H1 (cell line): ENCODE measurements around the gene DKC1. TPM values are rescaled to one million over a fixed set of nuclear protein-coding genes. Genes with fewer than 3 reads are reported as not detected.

Source experiments
- CTCF ChIA-PET: fragments of 300-600 bp; sonication (Branson Sonifier 250); formaldehyde crosslinking; loops from one replicate; lab custom pipeline; 2021; ENCODE audit not compliant: partially characterized antibody; lab: Charles Lee
- POLR2A ChIA-PET: fragments of 300-600 bp; sonication (Branson Sonifier 250); formaldehyde crosslinking; loops from one replicate; lab custom pipeline; 2021; ENCODE audit warnings: inconsistent platforms; ENCODE audit not compliant: partially characterized antibody; lab: Charles Lee
- DNase-seq, 2 experiments: peaks; one replicate each; pipeline versions ENCODE4 v3.0.0 to v3.0.0-alpha.2; 2010 to 2022; ENCODE audit warnings: low spot score in 2 of 2, low read depth in 1 of 2, mixed read lengths in 1 of 2
- FAIRE-seq: peaks from 2 replicates; lab custom pipeline; 2011; peaks lifted over from hg19 to GRCh38; lab: Jason Lieb, UNC
- H2AFZ ChIP-seq: 2 replicates; pipeline ENCODE4 v1.8.1; 2012; ENCODE audit warnings: low read length, inconsistent platforms
- H2AK5ac ChIP-seq: 2 replicates; pipeline ENCODE4 v1.6.1; 2013; ENCODE audit warnings: low read depth, low read length
- H2BK120ac ChIP-seq: replicated peaks from 2 replicates; pipeline ENCODE3; 2013; ENCODE audit warnings: low read depth, low read length, inconsistent platforms
- H2BK12ac ChIP-seq: 2 replicates; pipeline ENCODE4 v1.6.1; 2013; ENCODE audit warnings: low read depth, low read length
- H2BK15ac ChIP-seq: 2 replicates; pipeline ENCODE4 v1.6.1; 2013; ENCODE audit warnings: low read length
- H2BK20ac ChIP-seq: 2 replicates; pipeline ENCODE4 v1.6.1; 2013; ENCODE audit warnings: low read length
- H2BK5ac ChIP-seq: 2 replicates; pipeline ENCODE4 v1.6.1; 2013; ENCODE audit warnings: low read depth, low read length
- H3K14ac ChIP-seq: 2 replicates; pipeline ENCODE4 v1.6.1; 2013; ENCODE audit warnings: inconsistent platforms; ENCODE audit not compliant: insufficient read length
- H3K18ac ChIP-seq: 2 replicates; pipeline ENCODE4 v1.6.1; 2013; ENCODE audit warnings: low read length; ENCODE audit errors: extremely low read depth
- H3K23ac ChIP-seq: 2 replicates; pipeline ENCODE4 v1.6.1; 2013; ENCODE audit warnings: inconsistent platforms; ENCODE audit not compliant: insufficient read length
- H3K23me2 ChIP-seq: 2 replicates; pipeline ENCODE4 v1.6.1; 2013; ENCODE audit warnings: low read depth, low read length
- H3K27ac ChIP-seq: 2 replicates; pipeline ENCODE4 v1.6.1; 2011; ENCODE audit warnings: low read depth, low read length, inconsistent platforms
- H3K27me3 ChIP-seq, 4 experiments: replicated peaks in 1 of 4; 1 replicate in 1 of 4; 2 replicates in 3 of 4; pipeline versions ENCODE4 v1.6.1 to v1.8.1; 2011 to 2013; ENCODE audit warnings: low read length in 3 of 4, mild to moderate bottlenecking in 3 of 4, inconsistent platforms in 2 of 4, mixed read lengths in 2 of 4, moderate library complexity in 1 of 4; ENCODE audit not compliant: control insufficient read depth in 3 of 4, insufficient read depth in 3 of 4; ENCODE audit errors: extremely low read depth in 1 of 4
- H3K36me3 ChIP-seq, 4 experiments: 2 replicates each; pipeline versions ENCODE4 v1.6.1 to v1.8.1; 2011 to 2013; ENCODE audit warnings: mild to moderate bottlenecking in 4 of 4, low read length in 3 of 4, moderate library complexity in 2 of 4, control low read depth in 1 of 4, inconsistent platforms in 1 of 4; ENCODE audit not compliant: insufficient read depth in 4 of 4, control insufficient read depth in 2 of 4
- H3K4ac ChIP-seq: replicated peaks from 2 replicates; pipeline ENCODE3; 2013; ENCODE audit warnings: low read length, low read depth, mixed read lengths, inconsistent platforms; ENCODE audit not compliant: insufficient read length
- H3K4me1 ChIP-seq, 4 experiments: replicated peaks in 1 of 4; 1 replicate in 1 of 4; 2 replicates in 3 of 4; pipeline versions ENCODE4 v1.6.1 to v1.8.1; 2011 to 2013; ENCODE audit warnings: low read length in 3 of 4, inconsistent platforms in 2 of 4, mixed read lengths in 1 of 4; ENCODE audit not compliant: insufficient read depth in 4 of 4, control insufficient read depth in 3 of 4
- H3K4me2 ChIP-seq, 2 experiments: 2 replicates each; pipeline versions ENCODE4 v1.6.1 to v1.8.1; 2011 to 2013; ENCODE audit warnings: low read depth in 2 of 2, low read length in 2 of 2, control low read depth in 1 of 2, inconsistent platforms in 1 of 2, mild to moderate bottlenecking in 1 of 2; ENCODE audit not compliant: insufficient read depth in 1 of 2
- H3K4me3 ChIP-seq, 4 experiments: fragments of 200-600, 300-600 bp in 1 of 4; sonication (generic), shearing (Covaris generic), sonication (Bioruptor Twin) in 1 of 4; 2 replicates each; pipeline versions ENCODE4 v1.5.1 to v1.8.1; 2011 to 2016; ENCODE audit warnings: low read length in 4 of 4, low read depth in 3 of 4, control low read depth in 2 of 4, inconsistent platforms in 2 of 4, mild to moderate bottlenecking in 2 of 4, mixed read lengths in 1 of 4, moderate library complexity in 1 of 4; ENCODE audit not compliant: insufficient read depth in 2 of 4; ENCODE audit errors: extremely low read depth in 1 of 4
- H3K56ac ChIP-seq: replicated peaks from 2 replicates; pipeline ENCODE3; 2013; ENCODE audit warnings: low read depth, mild to moderate bottlenecking, mixed read lengths, low read length, inconsistent platforms; ENCODE audit not compliant: insufficient read length
- H3K79me1 ChIP-seq: 2 replicates; pipeline ENCODE4 v1.6.1; 2013; ENCODE audit warnings: low read depth, low read length, control low read depth
- H3K79me2 ChIP-seq, 2 experiments: 2 replicates each; pipeline versions ENCODE4 v1.6.1 to v1.8.1; 2012 to 2013; ENCODE audit warnings: low read length in 2 of 2, mild to moderate bottlenecking in 2 of 2, inconsistent platforms in 1 of 2; ENCODE audit not compliant: insufficient read depth in 2 of 2, control insufficient read depth in 1 of 2
- H3K9ac ChIP-seq, 4 experiments: replicated peaks in 1 of 4; 1 replicate in 1 of 4; 2 replicates in 3 of 4; pipeline versions ENCODE4 v1.6.1 to v1.8.1; 2011 to 2013; ENCODE audit warnings: low read depth in 3 of 4, low read length in 3 of 4, control low read depth in 2 of 4, mild to moderate bottlenecking in 2 of 4, moderate library complexity in 2 of 4, inconsistent platforms in 1 of 4; ENCODE audit errors: extremely low read depth in 1 of 4
- H3K9me3 ChIP-seq, 2 experiments: 2 replicates each; pipeline versions ENCODE4 v1.6.1 to v1.8.1; 2012 to 2013; ENCODE audit warnings: mild to moderate bottlenecking in 2 of 2, moderate library complexity in 2 of 2, control low read depth in 1 of 2, inconsistent platforms in 1 of 2, low read depth in 1 of 2, low read length in 1 of 2, mixed read lengths in 1 of 2; ENCODE audit not compliant: insufficient read depth in 2 of 2
- H4K20me1 ChIP-seq, 2 experiments: replicated peaks in 1 of 2; 2 replicates each; pipeline versions ENCODE3 to v1.8.1; 2011 to 2013; ENCODE audit warnings: inconsistent platforms in 2 of 2, low read length in 2 of 2, mild to moderate bottlenecking in 1 of 2; ENCODE audit not compliant: insufficient read depth in 2 of 2, control insufficient read depth in 1 of 2
- H4K5ac ChIP-seq: 2 replicates; pipeline ENCODE4 v1.6.1; 2013; ENCODE audit warnings: low read length, low read depth, mixed read lengths, inconsistent platforms; ENCODE audit not compliant: insufficient read length
- H4K8ac ChIP-seq: 2 replicates; pipeline ENCODE4 v1.8.0; 2013; ENCODE audit warnings: mild to moderate bottlenecking, moderate library complexity, low read length, inconsistent platforms; ENCODE audit not compliant: insufficient read depth; ENCODE audit errors: extremely low read depth
- H4K91ac ChIP-seq: replicated peaks from 2 replicates; pipeline ENCODE3; 2013; ENCODE audit warnings: low read length, mixed read lengths, inconsistent platforms; ENCODE audit not compliant: insufficient read length
- BRCA1 ChIP-seq: IDR thresholded peaks from 2 replicates; pipeline ENCODE4 v1.6.1; 2012; ENCODE audit warnings: low read depth, low read length, improper control_type of control experiment
- E2F6 ChIP-seq: IDR thresholded peaks from 2 replicates; pipeline ENCODE4 v1.6.1; 2012; ENCODE audit warnings: inconsistent platforms
- RAD21 ChIP-seq, 2 experiments: IDR thresholded peaks in 1 of 2; conservative IDR thresholded peaks in 1 of 2; 2 replicates each; pipeline ENCODE4 v1.6.1; 2011; ENCODE audit warnings: low read depth in 2 of 2, low read length in 2 of 2, improper control_type of control experiment in 1 of 2, inconsistent platforms in 1 of 2, mild to moderate bottlenecking in 1 of 2, moderate library complexity in 1 of 2
- SP1 ChIP-seq: IDR thresholded peaks from 2 replicates; pipeline ENCODE4 v1.6.1; 2011; ENCODE audit warnings: low read depth, low read length
- WGBS, 2 experiments: shearing (Covaris generic) in 1 of 2; methylation state at CpG; one replicate each; pipeline versions ENCODE4 v1.1.6 to v1.1.7; 2013 to 2015; ENCODE audit warnings: low lambda C conversion rate in 2 of 2, mixed read lengths in 2 of 2, inconsistent platforms in 1 of 2, low coverage in 1 of 2, missing lambda C conversion rate in 1 of 2; ENCODE audit not compliant: insufficient replicate concordance in 2 of 2, insufficient coverage in 1 of 2, insufficient read length in 1 of 2; ENCODE audit errors: extremely low coverage in 1 of 2, missing lambda C conversion rate in 1 of 2; 5-methylcytosine and 5-hydroxymethylcytosine counted together
- polyA plus RNA-seq, 7 experiments: library from polyadenylated mRNA; depleted of rRNA in 3 of 7; stranded (reverse) in 5 of 7; unstranded in 2 of 7; fragments of >200 nt in 5 of 7; fragments of 200-250 nt in 2 of 7; gene quantifications; 1 replicate in 5 of 7; 2 replicates in 1 of 7; 4 replicates in 1 of 7; pipeline versions ENCODE4 v1.2.1 to v1.2.3, GENCODE V29; 2011 to 2013; ENCODE audit warnings: missing spikeins in 2 of 7, mixed read lengths in 2 of 7
- total RNA-seq: library from RNA; stranded (reverse); fragmentation: NEBNext Ultra II Directional; extraction: Animal tissue kit (Norgen Biotek cat#: 25700); gene quantifications from 2 replicates; pipeline ENCODE4 v1.2.1, GENCODE V29; 2021

DKC1 gene
- total and polyA plus RNA-seq, 2 of the 8 experiments (the other 6 are each of a cell fraction or from before 2014, with no cell fraction given): 65.6 to 143 TPM

- no peak within 1 kb of the TSS for H2BK20ac ChIP-seq
- H2BK15ac ChIP-seq: no peak within 1 kb of the TSS
- H3K79me2 ChIP-seq: no peaks in the 10 kb centered on the region
- H3K9me3 ChIP-seq: no peaks in the 10 kb centered on the region; a peak in 1 of 4 replicates
- no peaks in the 10 kb centered on the region for H3K36me3 ChIP-seq
- H3K23ac ChIP-seq: no peak within 1 kb of the TSS
- no peak within 1 kb of the TSS for H3K27ac ChIP-seq
- CTCF ChIA-PET: interaction anchor here (0.9 to 1.0 kb wide), 2 partner anchors 22 to 58 kb away, joined by 3 read pairs; no protein-coding TSS in a partner anchor
- peaks cover 0 to 27% (median 19%) of the 10 kb centered on the region in 4 experiments; a peak in 6 of 7 replicates for H3K27me3 ChIP-seq
- H3K4me2 ChIP-seq: peak within 1 kb of the TSS; percentile 86 to 92
- no peak within 1 kb of the TSS for H3K14ac ChIP-seq
- H3K4ac ChIP-seq: no peak within 1 kb of the TSS
- peaks cover 0 to 3% of the 10 kb centered on the region in 2 experiments for H4K20me1 ChIP-seq
- H3K4me1 ChIP-seq: peaks cover 0 to 7% (median 4%) of the 10 kb centered on the region in 4 experiments; a peak in 4 of 7 replicates
- no peak within 1 kb of the TSS; the same call in 1 of the 2 replicates for H2AFZ ChIP-seq
- H2BK120ac ChIP-seq: no peak within 1 kb of the TSS
- peak in 1 of 2 experiments; percentile 76 for DNase-seq
- no peak within 1 kb of the TSS for H4K91ac ChIP-seq
- H2BK12ac ChIP-seq: no peak within 1 kb of the TSS
- H4K5ac ChIP-seq: no peak within 1 kb of the TSS
- WGBS, 2 experiments: 5% methylated on average over 37 of the region's 65 CpGs; no CpG with 5 or more reads in 1 of the 2 experiments
- no peak for FAIRE-seq
- H3K79me1 ChIP-seq: no peaks in the 10 kb centered on the region
- POLR2A ChIA-PET: interaction anchor here (0.8 to 1.6 kb wide), 4 partner anchors 13 to 39 kb away, joined by 3 to 6 read pairs (median 4); no protein-coding TSS in a partner anchor
- no peak within 1 kb of the TSS; the same call in 1 of the 2 replicates for H3K18ac ChIP-seq
- no peak within 1 kb of the TSS; a peak in 3 of 7 replicates for H3K9ac ChIP-seq
- H3K56ac ChIP-seq: no peak within 1 kb of the TSS
- peak within 1 kb of the TSS; percentile 45 to 64 (median 55) for H3K4me3 ChIP-seq
- H2BK5ac ChIP-seq: no peak within 1 kb of the TSS
- TF ChIP-seq E2F6 (peak; percentile 39; the same call in 1 of the 2 replicates), SP1 (peak; percentile 23; the same call in 1 of the 2 replicates), BRCA1 (no peak), RAD21 (IDR thresholded peaks at IDR 0.05 in 1 of 2, conservative IDR thresholded peaks at IDR 0.05 in 1 of 2; ENCODE audit: low read depth in 2 of 2, low read length in 2 of 2) (no peak)
- H4K8ac ChIP-seq: peak within 1 kb of the TSS; percentile 80; the same call in 1 of the 2 replicates
- H3K23me2 ChIP-seq: peaks cover 2% of the 10 kb centered on the region; the same call in 1 of the 2 replicates
- no peak within 1 kb of the TSS for H2AK5ac ChIP-seq
Measured at GRCh38 chrX:154804957-154805695, 42.5 kb downstream of the DKC1 start, which contains the start of gene MPP1. Gene MPP1 (minus strand): TSS chrX:154805485. CDS start chrX:154805373, 112 bp downstream.
